Thoracic aorta (tissue), 2 donors: ENCODE data around the gene RAB1B. TPM values are rescaled to one million over a fixed set of nuclear protein-coding genes. Genes with fewer than 3 reads are reported as not detected.

Source experiments
- ATAC-seq: fragments of 150-250 bp; one replicate; pipeline ENCODE4 v1.8.0; 2017; ENCODE audit warnings: low read depth; ENCODE audit not compliant: insufficient number of reproducible peaks, low FRiP score
- DNase-seq: peaks from one replicate; pipeline ENCODE4 v3.0.0-alpha.2; 2020; ENCODE audit warnings: low spot score
- H3K27ac ChIP-seq, 2 donors: fragments of 200-600 bp; sonication (generic); 1 replicate in 1 of 2; 2 replicates in 1 of 2; pipeline ENCODE4 v1.5.1; 2016; ENCODE audit warnings: mild to moderate bottlenecking in 2 of 2, moderate library complexity in 2 of 2
- H3K27me3 ChIP-seq: fragments of 200-600 bp; sonication (generic); replicated peaks from 2 replicates; pipeline ENCODE4 v1.6.0; 2016; ENCODE audit warnings: mild to moderate bottlenecking; ENCODE audit not compliant: insufficient read depth
- H3K36me3 ChIP-seq: fragments of 200-600 bp; sonication (generic); one replicate; pipeline ENCODE4 v1.5.1; 2016
- H3K4me1 ChIP-seq, 2 donors: fragments of 200-600 bp; sonication (generic); 1 replicate in 1 of 2; 2 replicates in 1 of 2; pipeline versions ENCODE4 v1.5.1 to v1.6.0; 2016; ENCODE audit warnings: low read depth in 2 of 2, mild to moderate bottlenecking in 1 of 2; ENCODE audit not compliant: control insufficient read depth in 1 of 2
- H3K4me3 ChIP-seq: fragments of 200-600 bp; sonication (generic); 2 replicates; pipeline ENCODE4 v1.5.1; 2016; ENCODE audit warnings: mild to moderate bottlenecking
- H3K9me3 ChIP-seq: fragments of 200-600 bp; sonication (generic); 2 replicates; pipeline ENCODE4 v1.5.1; 2016
- CTCF ChIP-seq: fragments of 200-600 bp; sonication (generic); IDR thresholded peaks from one replicate; pipeline ENCODE4 v1.5.1; 2019; ENCODE audit warnings: antibody characterized with exemption
- total RNA-seq, 2 donors: library from RNA; depleted of rRNA; stranded (reverse); fragments of >200 nt; gene quantifications; one replicate each; pipeline versions ENCODE4 v1.1.0 to v1.2.3, GENCODE V29; 2016

The RAB1B gene
- total RNA-seq, 2 donors from 2014 or later = 57.2 to 96.0 TPM

- Histone ChIP-seq H3K9me3 (no peaks in the 10 kb centered on the region), H3K36me3 (peaks cover 26% of the 10 kb centered on the region)
These were observed 5.7 kb upstream of the RAB1B start for GRCh38 chr11:66262696-66263095.

GRCh38 chr11:66263231-66263630 is 5.2 kb upstream of the RAB1B start:
- ATAC-seq = no peak
- no peaks in the 10 kb centered on the region for H3K9me3 ChIP-seq
- H3K27me3 ChIP-seq = no peaks in the 10 kb centered on the region
- no peak overlapping the region for H3K27ac ChIP-seq
- peaks cover 26% of the 10 kb centered on the region for H3K36me3 ChIP-seq
- no peak overlapping the region for H3K4me3 ChIP-seq
- peaks cover 8 to 21% of the 10 kb centered on the region in 2 donors for H3K4me1 ChIP-seq
- no peak for TF ChIP-seq CTCF
- DNase-seq = no peak

More at GRCh38 chr11:66262696-66263095, 5.7 kb upstream of the RAB1B start:
- Histone ChIP-seq H3K27ac (no peak overlapping the region), H3K4me3 (no peak overlapping the region), H3K4me1 (peaks cover 8 to 21% of the 10 kb centered on the region in 2 donors), H3K27me3 (no peaks in the 10 kb centered on the region)
- ATAC-seq = no peak
- TF ChIP-seq CTCF = no peak
- DNase-seq = no peak

- no peak for DNase-seq
- Histone ChIP-seq H3K36me3 (peaks cover 26% of the 10 kb centered on the region), H3K27ac (no peak overlapping the region), H3K9me3 (no peaks in the 10 kb centered on the region), H3K27me3 (no peaks in the 10 kb centered on the region), H3K4me1 (peaks cover 4 to 16% of the 10 kb centered on the region in 2 donors), H3K4me3 (no peak overlapping the region)
- no peak for ATAC-seq
- TF ChIP-seq CTCF = no peak
These were observed 4.7 kb upstream of the RAB1B start for GRCh38 chr11:66263785-66264184.

- DNase-seq (no peak), ATAC-seq (no peak)
- H3K9me3 ChIP-seq = no peaks in the 10 kb centered on the region
- H3K27ac ChIP-seq = no peak overlapping the region
- no peak for TF ChIP-seq CTCF
- no peaks in the 10 kb centered on the region for H3K27me3 ChIP-seq
- peaks cover 6 to 12% of the 10 kb centered on the region in 2 donors for H3K4me1 ChIP-seq
- no peak overlapping the region for H3K4me3 ChIP-seq
- peaks cover 26% of the 10 kb centered on the region for H3K36me3 ChIP-seq
These were observed 4.1 kb upstream of the RAB1B start for GRCh38 chr11:66264383-66264782.

- Histone ChIP-seq H3K36me3 (peaks cover 26% of the 10 kb centered on the region), H3K27ac (no peak overlapping the region), H3K27me3 (no peaks in the 10 kb centered on the region), H3K4me3 (no peak overlapping the region), H3K4me1 (peaks cover 11 to 18% of the 10 kb centered on the region in 2 donors), H3K9me3 (no peaks in the 10 kb centered on the region)
- DNase-seq = no peak
- no peak for ATAC-seq
- peak; percentile 16 for TF ChIP-seq CTCF
These were observed 3.5 kb upstream of the RAB1B start for GRCh38 chr11:66264914-66265313.
